Islet of Langerhans (tissue), 1 donor: ENCODE measurements around the gene MZB1.

ENCODE experiments used
- FAIRE-seq: peaks from one replicate; lab custom pipeline; 2011; peaks lifted over from hg19 to GRCh38; lab: Jason Lieb, UNC

The MZB1 gene, protein sequence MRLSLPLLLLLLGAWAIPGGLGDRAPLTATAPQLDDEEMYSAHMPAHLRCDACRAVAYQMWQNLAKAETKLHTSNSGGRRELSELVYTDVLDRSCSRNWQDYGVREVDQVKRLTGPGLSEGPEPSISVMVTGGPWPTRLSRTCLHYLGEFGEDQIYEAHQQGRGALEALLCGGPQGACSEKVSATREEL

DNA sequence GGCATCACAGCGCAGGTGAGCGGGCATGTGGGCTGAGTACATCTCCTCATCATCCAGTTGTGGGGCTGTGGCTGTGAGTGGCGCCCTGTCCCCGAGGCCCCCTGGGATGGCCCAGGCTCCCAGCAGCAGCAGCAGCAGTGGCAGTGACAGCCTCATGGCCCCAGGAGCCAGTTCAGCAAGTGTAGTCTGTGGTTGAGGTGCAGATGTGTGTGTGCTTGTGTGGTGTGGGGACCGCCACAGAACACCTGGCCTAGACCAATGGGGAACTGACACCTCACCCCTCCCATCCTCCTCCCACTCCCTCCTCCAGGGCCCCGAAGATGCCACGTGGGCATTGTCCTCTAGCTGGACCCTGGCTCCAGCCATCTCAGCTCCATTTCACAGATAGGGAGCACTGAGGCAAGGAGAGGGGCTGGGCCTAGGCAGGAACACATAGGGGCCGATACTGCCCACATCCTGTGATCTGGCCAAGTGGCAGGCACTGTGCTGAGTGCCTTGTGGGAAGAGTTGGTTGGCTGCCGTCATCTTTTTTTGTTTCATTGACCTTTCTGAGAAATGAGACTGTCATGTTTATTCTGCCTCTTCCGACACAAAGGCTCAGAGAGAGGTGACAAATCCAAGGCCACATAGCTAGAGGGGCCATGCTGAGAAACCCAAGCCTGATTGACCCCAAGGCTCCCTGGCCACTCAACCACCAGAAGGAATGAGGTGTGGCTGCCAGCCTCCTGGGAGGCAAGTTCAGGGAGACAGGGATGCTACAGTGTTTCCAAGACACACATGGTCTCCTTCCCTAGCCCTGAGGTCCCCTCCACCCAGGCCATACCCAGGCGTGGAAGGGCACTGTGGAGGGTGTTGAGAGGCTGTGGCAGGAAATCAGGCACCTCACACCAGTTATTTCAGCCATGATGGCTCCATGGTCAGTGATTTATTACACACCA, at the start of gene MZB1:
MZB1 (minus strand) TSS at position 213 of the 938 bp plus-strand sequence; CDS start at position 156, 57 bp downstream.
- FAIRE-seq = no peak

DNA sequence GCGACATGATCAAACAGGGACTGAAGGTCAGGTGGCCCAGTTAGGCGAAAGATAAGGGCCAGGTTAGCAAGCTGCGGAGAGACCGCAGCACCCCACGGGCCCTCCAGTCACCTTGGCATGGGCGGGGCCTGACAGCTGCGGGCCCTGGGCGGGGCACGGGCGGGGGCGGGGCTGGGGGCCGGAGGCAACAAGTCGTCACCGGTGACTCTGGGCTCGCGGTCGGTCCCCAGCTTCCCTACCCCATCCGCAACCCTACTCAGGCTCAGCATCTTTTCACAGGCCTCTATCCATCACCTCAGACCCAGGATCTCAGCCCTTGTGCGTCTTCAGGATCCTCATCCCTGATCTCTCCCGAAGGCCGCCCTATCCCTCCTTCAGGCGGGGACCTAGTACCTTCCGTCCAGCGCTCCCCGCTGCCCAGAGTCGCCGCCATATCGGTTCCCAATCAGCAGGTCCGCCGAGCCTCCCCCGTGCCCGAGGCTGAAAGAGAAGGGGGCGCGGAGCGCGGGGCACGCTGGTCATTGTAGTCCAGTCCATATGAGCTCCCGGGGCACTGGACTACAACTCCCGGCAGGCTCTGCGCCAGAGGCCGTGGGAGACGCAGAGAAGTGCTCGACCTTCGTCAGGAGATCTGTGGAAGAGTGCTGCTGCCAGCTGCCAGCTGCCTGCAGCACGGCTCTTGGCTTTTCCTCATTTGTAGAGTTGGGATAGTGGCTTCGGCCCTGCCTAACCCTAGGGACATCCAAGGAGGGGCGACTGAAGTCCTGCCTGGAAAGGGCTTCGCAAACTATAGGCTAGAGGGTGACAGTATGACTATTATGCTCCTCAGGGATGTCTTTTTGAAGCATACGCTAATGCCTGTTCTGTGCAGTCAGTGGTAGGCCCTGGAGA, 49.5 kb upstream of the MZB1 start, which contains the start of gene DNAJC18:
DNAJC18 (minus strand) TSS at position 513 of the 891 bp plus-strand sequence; CDS start at position 433, 80 bp downstream.
- FAIRE-seq = no peak

DNA sequence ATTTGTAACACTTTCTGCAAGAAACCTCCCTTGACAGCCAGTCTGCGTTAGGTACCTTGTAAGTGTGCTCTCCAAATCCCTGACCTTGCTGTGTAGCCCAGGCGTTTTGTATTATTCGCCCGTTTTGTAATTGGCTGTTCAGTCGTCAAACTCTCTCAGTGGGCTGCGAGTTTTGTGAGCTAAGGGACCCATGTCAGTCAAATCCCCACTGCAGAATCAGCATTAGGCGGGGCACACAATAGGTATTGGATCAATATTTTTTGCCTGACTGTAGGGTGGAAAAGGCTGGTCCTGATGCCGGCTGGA, 48.9 kb upstream of the MZB1 start:
- FAIRE-seq = no peak

DNA sequence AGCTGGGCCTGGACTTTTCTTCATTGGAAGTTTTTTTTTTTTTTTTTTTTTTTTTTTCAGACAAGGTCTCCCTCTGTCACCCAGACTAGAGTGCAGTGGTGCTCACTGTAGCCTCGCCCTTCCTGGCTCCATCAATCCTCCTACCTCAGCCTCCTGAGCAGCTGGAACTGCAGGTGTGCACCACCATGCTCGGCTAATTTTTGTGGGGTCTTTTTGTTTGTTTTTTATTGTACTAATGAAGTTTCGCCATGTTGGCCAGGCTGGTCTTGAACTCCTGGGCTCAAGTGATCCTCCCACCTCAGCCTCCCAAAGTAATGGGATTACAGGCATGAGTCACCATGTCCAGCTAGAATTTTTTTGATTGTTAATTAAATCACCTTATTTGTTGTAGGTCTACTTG, 46.0 kb upstream of the MZB1 start:
- FAIRE-seq = no peak

DNA sequence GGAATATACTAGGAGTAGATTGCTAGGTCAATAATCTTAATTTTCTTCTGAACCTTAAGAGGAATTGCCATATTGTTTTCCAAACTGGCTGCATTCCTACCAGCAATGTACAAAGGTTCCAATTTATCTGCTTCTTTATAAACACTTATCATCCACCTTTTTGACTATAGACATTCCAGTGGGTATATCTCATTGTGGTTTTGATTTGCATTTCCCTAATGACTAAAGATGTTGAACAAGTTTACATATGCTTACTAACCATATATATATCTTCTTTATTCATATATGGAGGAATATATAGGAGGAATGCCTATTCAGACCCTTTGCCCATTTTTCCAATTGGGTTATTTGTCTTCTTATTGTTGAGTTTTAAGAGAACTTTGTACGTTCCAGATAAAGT, 42.0 kb upstream of the MZB1 start:
- FAIRE-seq = no peak

DNA sequence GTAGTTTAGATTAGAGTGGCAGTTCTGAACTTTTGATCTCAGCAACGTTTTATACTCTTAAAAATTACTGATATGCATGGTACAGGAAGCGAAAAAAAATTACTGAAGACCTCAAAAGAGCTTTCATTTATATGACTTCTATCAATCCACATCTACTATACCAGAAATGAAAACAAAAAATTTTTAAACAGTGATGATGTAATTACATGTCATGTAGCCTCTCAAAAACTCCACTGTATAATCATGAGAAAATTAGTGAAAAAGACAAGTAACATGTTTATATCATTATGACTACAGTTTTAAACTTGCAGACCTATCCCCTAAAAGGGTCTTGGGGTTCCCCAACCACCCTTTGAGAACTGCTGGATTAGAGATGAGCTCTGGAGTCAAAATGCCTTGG, 40.3 kb upstream of the MZB1 start:
- no peak for FAIRE-seq

DNA sequence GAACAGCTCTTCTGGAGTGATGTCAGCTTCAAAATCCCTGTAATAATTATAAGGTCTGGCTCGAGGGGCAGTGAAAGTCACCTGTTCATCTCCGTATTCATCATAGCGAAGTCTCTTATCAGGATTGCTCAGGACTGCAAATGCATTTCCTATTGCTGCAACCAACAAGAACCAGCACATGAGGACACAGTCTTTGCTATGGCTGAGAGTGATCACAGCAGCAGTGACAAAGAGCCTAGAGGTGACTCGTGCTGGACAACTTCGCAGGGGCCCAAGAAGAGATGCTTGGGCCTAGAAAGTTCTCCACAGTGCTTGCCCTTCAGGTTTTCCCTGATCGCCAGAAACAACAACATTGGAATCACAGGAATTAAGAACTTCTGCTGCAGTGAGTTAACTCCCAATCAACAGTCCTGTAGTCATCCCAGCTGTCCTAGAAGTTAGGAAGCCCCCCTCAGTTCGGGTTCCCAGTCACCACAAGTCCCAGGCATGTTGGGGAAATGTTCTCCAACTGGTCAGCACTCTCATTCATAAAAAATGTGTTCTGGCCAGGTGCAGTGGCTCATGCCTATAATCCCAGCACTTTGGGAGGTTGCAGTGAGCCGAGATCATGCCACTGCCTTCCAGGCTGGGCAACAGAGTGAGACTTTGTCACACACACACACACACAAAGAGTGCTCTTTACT, 36.6 kb upstream of the MZB1 start:
- no peak for FAIRE-seq

DNA sequence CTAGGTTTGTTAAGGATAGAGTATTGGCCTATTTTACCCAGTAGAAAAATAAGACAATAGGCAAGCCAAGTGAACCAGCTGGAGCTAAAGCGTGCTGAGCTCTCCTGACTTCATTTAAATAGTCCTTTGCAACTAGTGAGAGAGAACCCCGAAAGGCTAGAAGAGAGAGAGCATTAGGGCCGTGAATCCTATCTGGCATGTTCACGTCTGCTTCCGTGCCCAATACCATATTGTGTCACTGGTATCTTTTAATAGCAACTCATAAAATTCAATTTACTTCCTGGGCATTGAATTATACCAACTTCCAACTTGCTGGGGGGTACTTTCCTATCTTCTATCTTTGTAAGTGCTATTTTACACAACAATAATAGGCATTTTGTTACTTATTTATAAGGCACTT, 35.8 kb upstream of the MZB1 start:
- FAIRE-seq = no peak

DNA sequence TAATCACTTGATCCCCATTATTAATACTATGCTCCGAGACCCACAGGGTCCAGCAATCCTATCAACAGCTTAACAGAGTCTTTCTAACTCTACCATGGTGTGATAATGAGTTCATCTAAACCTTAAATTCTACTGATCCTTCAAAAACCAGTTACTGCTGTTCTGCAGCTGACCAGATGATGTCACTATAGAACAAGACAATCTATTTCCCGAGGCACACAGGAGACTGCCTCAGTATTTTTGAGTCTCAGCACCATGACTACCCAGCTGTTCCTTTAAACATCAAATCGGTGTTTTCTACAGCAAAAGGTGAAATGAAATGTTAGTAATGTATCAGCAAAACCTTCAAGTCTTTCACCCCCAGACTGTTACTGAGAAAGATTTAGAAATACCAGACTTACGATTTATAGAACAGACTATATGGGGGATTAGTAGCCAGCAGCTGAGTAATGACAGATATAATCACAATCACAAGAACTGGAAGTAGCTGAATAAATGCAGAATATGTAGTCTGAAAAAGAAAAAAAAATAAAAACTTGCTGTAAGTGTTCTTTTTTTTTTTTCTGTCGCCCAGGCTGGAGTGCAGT, 32.7 kb upstream of the MZB1 start:
- FAIRE-seq = peak; percentile 90

DNA sequence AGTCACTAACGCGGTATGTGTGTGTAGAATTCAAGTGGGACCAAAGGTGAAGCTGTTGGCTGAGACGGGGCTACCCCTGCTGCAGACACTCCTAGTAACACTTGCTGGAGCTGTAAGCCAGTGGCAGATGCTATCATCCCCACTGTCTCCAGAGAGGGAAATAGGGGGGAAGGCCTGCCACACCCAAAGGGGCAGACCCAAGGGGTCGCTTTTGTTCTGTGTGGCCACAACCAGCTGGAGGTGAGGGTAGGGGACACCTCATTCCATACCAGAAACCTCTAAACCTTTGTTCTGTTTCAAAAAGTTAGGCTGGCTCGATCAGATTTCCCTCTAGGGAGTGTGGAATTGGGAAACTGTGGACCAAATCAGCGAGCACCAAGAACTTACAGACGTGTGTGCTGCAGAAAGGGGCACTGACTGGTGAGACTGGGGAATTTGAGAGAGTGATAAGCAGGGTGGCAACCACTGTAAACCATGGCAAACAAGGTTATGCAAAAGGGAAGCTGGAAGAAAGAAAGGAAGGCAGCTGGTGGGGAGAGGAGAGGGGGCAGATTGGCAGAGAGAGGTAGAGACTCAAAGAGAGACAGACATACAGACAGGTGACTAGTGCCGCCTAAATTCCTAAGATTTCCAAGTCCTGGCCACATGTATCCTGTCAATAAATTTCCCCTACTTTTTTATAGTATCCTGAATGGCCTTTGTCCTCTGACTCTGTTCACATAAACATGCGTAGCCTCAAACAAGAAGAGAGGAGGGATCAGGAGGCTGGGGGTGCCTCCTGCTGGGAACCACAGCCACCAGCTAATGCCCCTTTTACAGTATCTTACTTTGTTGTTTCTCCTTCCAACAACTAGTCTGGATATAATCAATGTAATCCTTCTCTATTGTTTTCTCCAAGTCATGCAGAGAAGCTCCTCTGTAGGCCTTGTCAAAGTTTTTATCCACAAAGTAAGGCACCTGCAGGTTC, 29.8 kb upstream of the MZB1 start:
- no peak for FAIRE-seq

DNA sequence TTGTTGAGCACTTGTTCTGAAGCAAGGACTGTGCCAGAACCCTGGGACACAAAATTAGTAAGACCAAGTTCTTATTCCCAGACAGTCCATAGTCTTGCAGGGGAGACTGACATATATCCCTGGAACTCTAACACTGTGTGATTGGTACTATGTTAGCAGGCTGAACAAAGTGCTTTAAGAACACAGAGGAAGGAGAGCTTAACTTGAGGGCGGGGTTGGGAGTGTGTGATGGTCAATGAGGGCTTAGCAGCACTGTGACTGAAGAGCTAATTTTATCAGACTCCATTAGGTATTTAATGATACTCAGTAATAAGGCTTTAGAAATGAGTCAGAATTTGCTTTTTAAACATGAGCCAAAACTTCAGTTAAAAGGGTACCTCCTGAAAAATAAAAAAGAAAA, 29.1 kb upstream of the MZB1 start:
- FAIRE-seq = no peak

DNA sequence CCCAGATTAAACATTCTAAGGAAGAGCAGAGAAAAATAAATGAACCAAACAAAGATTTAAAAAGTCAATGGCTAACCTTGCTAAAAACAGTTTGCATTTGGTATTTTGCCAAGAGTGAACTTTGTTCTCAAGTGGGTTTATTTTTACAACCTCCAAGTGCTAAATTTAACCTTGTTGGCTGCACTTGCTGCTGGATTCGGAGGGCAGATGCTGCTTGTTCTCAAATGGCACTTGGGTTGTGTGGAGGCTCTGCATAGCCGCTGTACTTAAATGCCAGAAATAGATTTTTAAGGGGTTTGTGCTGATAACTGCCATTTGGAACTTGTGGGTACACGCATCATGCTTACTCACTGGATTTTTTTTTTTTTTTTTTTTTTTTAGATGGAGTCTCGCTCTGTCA, 27.5 kb upstream of the MZB1 start:
- FAIRE-seq = peak; percentile 51

DNA sequence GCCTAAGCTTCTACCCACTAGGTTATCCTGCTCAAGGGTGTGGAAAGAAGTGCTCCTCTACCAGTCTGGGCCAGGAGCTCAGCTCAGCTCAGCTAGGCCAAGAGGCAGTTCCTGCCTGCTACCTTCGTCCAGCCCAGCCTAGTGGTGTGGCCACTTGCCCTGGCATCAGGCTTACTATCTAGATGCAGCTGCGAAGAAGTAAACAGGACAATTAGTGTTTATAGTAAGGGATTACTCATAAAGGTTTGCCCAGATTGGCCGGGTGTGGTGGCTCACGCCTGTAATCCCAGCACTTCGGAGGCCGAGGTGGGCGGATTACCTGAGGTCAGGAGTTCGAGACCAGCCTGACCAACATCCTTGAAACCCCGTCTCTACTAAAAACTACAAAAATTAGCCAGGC, 26.9 kb upstream of the MZB1 start:
- FAIRE-seq = no peak

DNA sequence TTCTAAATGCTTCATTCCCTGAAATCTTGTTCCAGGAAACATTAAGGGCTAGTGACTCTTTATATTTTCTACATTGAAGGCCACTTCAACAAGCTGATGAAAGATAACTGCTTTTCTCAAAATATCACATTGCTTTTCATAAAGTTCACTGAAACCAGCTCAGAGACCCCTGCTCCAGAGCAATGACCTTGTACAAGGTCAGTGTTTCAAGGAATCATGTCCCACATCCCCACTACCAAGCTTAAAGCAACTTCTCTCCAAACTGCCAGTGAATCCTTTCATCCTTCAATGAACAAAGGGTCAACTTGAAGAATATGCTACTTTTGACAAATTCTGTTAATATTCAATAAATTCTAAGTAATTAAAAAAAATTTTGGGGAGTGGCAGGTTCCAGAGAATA, 26.2 kb upstream of the MZB1 start:
- no peak for FAIRE-seq

DNA sequence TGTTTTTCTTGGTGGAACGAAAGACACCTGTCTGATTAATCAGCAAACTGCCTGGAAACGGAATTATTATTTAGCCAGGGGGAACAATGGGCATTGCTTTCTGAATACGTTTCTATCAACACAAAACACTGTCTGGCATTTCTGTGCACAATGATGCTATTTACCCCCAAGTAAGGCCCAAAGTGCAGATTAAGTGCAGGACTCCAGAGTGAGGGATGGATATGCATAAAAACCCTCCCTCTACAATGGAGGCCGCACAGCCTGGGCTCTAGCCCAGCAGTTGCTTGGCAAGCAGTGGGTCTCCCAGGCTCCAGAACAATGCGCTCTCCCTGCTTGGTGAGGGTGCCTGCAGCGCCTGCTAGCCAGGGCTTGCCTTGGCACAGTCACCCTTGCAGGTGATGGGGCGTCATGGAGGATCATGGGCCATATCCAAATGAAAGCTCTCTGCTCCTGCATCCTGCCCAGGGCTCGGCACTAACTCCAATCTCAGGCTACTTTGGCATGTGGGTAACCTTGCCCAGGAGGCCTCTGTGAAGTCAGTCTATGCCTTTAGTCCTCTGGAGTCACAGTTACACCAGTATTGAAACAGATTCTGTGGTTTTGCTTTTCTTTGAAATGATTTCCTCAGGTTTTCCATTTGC, 25.6 kb upstream of the MZB1 start:
- FAIRE-seq = no peak

DNA sequence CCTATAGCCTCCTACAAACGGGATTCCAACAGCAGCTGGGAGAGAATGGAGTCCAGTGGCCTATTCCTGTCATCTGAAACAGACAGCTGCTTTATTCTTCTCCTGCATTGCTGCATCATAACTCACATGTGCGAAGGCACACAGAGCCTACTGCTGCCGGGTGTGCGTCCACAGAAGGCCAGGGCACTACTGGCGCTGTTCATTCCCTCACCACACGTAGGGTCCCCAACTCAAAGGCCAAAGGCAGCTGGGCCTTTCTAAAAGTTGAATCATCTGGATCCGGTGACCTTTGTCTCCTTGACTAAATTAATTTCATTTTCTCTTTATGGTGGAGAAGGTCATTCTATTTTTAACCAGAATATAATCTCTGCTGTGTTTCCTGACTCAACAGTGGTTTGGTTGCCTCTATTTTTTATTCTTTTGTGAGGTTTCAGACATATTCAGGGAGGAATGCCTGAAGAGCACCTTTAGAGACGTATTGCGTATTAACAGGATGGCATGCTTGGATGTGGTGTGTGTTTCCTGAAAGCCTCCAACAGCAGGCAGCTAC, 24.9 kb upstream of the MZB1 start:
- FAIRE-seq = no peak

DNA sequence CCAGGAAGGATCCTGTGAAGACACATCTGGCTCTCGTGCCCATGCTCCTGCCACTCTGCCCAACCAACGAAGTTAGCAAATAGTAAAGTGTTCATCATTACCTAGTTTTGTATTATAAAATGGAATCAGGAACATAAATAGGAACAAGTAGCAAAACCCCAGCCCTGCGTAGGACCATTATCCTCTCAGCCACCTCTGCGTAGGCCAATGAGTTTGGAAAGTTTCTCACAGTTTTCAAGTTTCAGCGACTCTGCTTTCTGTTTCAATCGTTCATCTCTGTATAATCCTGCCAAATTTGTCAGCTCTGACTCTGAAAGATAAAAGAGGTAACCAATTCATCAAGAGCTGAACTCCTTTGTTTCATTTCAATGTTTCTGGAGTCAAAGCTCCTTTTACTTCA, 24.2 kb upstream of the MZB1 start:
- FAIRE-seq = no peak

DNA sequence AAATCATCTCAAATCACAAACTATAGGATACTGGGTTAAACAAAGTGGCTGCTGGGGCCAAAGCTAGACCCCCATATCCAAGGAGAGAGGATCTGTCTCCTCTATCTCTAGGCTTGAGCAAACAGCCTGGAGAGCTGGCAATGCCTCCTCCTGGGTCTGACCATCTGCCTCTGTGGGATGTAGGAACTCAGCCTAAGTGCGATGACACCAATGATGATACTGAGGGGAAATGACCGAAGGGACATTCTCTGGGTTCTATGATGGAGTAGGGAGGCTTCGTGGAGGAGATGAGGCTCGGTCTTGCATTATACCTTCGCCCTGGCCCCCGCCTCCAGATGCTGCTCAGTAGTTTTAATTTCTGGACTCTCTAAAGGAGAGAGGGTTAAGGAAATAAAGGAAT, 23.4 kb upstream of the MZB1 start:
- FAIRE-seq = no peak

DNA sequence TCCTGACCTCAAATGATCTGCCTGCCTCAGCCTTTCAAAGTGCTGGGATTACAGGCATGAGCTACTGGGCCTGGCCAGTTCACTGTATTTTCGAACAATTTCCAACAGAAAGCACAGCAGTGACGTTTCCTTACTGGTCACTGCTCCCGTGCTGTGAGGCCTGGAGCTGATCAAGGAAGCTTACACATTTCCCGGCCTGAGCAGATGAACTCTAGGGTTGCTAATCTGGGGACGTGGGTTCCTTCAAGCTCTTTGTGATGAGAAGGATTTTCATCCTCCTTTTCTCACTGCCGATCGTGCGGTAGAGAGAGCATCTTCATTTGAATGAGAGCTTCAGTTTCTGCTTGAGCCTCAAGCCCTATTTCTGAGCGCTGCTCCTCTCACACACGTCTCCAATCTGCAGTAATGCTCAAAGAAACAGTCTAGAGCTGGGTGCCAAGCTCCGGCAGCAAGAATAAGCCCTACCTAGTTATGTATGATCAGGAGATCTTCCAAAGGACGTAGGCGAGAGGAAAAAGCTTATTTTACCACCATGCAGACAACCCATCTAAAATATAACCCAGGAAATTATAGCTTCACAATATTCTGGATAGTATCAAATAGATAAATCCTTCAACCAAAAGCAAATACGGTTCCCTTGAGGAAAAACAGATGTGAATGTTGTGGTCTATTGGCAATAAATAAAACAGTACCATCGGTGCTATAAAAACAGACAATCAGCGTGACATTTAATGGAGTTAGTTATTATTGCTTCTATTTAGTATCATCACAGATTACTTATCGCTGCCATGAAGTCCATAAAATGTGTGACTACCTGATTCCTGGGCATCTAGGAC, 21.5 kb upstream of the MZB1 start:
- FAIRE-seq = no peak
